C4-2B (cell line): ENCODE data around the gene CACNA2D3.

Experiments
- CTCF ChIP-seq: fragments of 450-650 bp; conservative IDR thresholded peaks from 2 replicates; pipeline ENCODE4 v1.5.1; 2017; ENCODE audit warnings: mild to moderate bottlenecking
- ZFX ChIP-seq: fragments of 450-650 bp; IDR thresholded peaks from 2 replicates; pipeline ENCODE4 v1.6.1; 2017

GRCh38 chr3:54458357-54458756 is 336.0 kb downstream of the CACNA2D3 start:
- TF ChIP-seq CTCF (no peak), ZFX (no peak)
